KOPT-K1 (cell line): ENCODE results near the gene KIFBP.

Experiments
- H3K27ac ChIP-seq: fragments of 200-600 bp; sonication (generic); 2 replicates; pipeline ENCODE4 v1.5.1; 2016; ENCODE audit warnings: antibody characterized with exemption, mild to moderate bottlenecking, low read depth, low read length; ENCODE audit not compliant: poor library complexity, severe bottlenecking
- H3K36me3 ChIP-seq: fragments of 200-600 bp; sonication (generic); 2 replicates; pipeline ENCODE4 v1.5.1; 2017; ENCODE audit warnings: antibody characterized with exemption, mild to moderate bottlenecking, low read length, moderate library complexity; ENCODE audit not compliant: insufficient read depth
- H3K9me3 ChIP-seq: fragments of 200-600 bp; sonication (generic); 2 replicates; pipeline ENCODE4 v1.5.1; 2017; ENCODE audit warnings: antibody characterized with exemption, low read length, mild to moderate bottlenecking; ENCODE audit not compliant: insufficient read depth, poor library complexity, severe bottlenecking

KIFBP gene

DNA sequence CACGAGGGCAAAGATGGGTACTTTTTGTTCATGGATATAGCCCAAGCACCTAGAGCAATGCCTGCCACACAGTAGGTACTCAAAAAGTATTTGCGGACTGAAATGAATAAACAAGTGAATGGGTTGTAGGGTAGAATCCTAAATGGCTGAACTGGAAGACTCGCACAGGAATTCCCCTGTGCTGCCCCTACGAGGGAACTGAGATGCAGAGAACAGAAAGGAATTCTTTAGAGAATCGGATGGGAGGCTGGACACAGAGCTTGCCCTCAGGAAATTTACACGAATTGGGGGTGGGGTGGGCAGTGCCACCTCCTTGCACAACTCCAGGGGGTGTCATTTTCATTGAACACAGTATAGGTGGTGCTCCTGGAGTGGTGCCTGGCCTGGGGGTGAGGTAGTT lies 64.1 kb downstream of the KIFBP start:
- no peak overlapping the region for H3K27ac ChIP-seq
- no peaks in the 10 kb centered on the region for H3K9me3 ChIP-seq
- H3K36me3 ChIP-seq = no peaks in the 10 kb centered on the region

- Histone ChIP-seq H3K9me3 (no peaks in the 10 kb centered on the region), H3K27ac (no peak overlapping the region), H3K36me3 (no peaks in the 10 kb centered on the region)
Measured at GRCh38 chr10:69055241-69055640, 66.6 kb downstream of the KIFBP start.

DNA sequence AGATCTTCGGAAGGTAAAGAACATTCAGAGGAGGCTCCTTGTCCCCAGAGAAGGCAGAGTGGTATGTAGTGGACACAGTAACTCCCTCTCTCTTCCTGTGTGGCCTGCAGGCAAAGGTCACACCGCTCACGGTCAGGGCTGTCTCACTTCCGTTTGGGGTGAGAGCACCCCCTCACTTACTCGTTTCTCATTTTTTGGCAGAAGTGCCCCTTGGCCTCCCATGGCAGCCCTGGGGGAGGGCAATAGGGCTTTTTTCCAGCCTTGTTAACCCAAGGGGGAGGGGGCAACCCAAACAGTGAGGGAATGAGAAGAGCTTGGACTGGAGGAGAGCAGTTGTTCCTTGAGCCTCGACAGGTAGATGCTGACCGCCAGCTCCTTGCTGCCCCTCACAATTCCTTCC lies 67.5 kb downstream of the KIFBP start:
- Histone ChIP-seq H3K9me3 (no peaks in the 10 kb centered on the region), H3K36me3 (no peaks in the 10 kb centered on the region), H3K27ac (no peak overlapping the region)

- Histone ChIP-seq H3K9me3 (no peaks in the 10 kb centered on the region), H3K36me3 (no peaks in the 10 kb centered on the region), H3K27ac (no peak overlapping the region)
Measured at GRCh38 chr10:69056536-69057260, 68.1 kb downstream of the KIFBP start.

GRCh38 chr10:69057261-69057950 lies 68.8 kb downstream of the KIFBP start:
- H3K9me3 ChIP-seq = no peaks in the 10 kb centered on the region
- H3K36me3 ChIP-seq = no peaks in the 10 kb centered on the region
- H3K27ac ChIP-seq = no peak overlapping the region

DNA sequence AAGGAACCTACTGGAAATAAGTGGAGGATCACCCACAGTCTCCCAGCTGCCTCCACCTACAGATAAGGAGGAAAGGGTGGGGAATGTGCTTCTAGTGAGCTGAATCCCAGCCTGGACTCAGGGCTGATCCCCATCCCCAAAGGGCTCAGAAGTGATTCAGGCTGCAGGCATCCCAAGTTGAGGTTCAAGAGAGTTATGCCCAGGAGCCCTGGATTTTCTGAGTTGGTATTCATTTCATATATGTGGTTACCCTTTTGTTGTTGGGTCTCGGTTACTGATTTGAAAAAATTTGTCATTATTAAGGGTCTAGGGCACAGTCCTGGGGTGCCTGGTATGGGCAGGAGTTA lies 69.3 kb downstream of the KIFBP start:
- H3K27ac ChIP-seq = no peak overlapping the region

GRCh38 chr10:69060127-69060798 lies 71.7 kb downstream of the KIFBP start:
- no peak overlapping the region for H3K27ac ChIP-seq
- H3K36me3 ChIP-seq = no peaks in the 10 kb centered on the region
- H3K9me3 ChIP-seq = no peaks in the 10 kb centered on the region

More for the DNA sequence above, 69.3 kb downstream of the KIFBP start:
- no peaks in the 10 kb centered on the region for H3K9me3 ChIP-seq
- H3K36me3 ChIP-seq = no peaks in the 10 kb centered on the region

DNA sequence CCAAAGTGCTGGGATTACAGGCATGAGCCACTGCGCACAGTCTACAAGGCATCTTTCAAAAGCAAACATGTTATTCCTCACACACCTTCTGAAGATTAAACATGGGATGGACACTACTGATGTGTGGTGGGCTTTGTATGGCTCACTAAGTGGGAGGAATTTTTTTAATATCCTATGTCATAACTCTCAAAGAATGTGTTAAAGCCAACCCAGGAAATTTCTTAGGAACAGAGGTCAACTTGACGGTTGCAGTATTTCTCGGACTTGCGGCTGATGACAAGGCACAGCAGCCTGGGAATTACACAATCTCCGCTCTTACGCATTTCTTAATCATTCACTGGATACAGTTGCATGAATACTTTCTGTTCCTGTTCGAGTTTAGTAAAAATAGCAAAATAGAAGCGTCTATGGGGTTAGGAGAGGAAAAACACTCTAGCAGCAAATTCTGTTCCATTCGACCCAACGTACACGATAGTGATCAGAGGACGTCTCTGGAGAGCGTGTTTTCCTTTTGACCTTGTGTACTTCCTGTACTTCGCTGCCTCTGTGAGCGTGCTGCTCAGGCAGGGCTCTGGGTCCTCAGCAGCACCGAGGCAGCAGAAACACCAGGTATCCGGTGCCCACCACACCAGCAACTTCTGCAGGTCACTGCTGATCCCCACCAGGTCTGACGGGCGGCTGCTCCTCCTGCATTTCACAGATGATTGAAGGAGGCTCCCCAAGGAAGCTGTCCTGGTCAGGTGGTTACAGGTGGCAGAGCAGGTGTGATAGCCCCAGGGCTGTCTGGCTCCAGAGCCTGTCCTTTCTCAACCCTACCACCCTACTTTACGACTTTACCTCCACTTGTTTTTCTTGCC lies 72.9 kb downstream of the KIFBP start:
- Histone ChIP-seq H3K9me3 (no peaks in the 10 kb centered on the region), H3K36me3 (no peaks in the 10 kb centered on the region), H3K27ac (no peak overlapping the region)

GRCh38 chr10:69062901-69063300 lies 74.3 kb downstream of the KIFBP start:
- no peak overlapping the region for H3K27ac ChIP-seq
- no peaks in the 10 kb centered on the region for H3K36me3 ChIP-seq
- H3K9me3 ChIP-seq = no peaks in the 10 kb centered on the region

DNA sequence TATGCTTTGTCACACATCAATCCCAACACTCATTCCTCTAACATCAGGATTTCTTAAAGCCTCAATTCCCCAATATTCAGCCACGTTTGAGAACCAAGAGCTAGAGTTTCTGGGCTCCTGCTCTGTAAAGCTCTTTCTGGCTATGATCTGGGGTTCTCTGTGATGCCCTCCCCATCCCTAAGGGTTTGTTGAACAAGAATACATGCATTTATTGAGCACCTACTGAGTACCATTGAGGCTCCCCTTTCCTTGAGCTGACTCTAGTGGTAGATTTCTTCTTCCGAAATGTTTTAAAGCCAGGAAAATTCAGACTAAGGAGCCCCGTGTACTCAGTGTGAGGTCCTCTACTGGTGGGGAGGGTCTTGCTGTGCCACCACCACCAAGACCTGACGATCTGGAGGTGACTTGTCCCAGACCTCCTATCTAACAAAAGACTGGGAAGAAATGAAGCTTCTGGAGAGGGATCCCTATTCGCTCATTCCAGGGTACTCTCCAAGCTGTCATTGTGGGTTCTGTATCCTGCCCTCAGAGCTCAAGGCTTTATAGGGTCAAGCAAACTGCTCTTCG lies 76.2 kb downstream of the KIFBP start:
- no peak overlapping the region for H3K27ac ChIP-seq
- no peaks in the 10 kb centered on the region for H3K36me3 ChIP-seq
- H3K9me3 ChIP-seq = no peaks in the 10 kb centered on the region

- Histone ChIP-seq H3K9me3 (no peaks in the 10 kb centered on the region), H3K36me3 (no peaks in the 10 kb centered on the region), H3K27ac (no peak overlapping the region)
Measured at GRCh38 chr10:69065406-69066361, 77.1 kb downstream of the KIFBP start.
